ENCODE data around the gene DLGAP1.

GRCh38 chr18:3967359-3968180 is 487.5 kb downstream of the DLGAP1 start:
- TF ChIP-seq, protein P1, sequence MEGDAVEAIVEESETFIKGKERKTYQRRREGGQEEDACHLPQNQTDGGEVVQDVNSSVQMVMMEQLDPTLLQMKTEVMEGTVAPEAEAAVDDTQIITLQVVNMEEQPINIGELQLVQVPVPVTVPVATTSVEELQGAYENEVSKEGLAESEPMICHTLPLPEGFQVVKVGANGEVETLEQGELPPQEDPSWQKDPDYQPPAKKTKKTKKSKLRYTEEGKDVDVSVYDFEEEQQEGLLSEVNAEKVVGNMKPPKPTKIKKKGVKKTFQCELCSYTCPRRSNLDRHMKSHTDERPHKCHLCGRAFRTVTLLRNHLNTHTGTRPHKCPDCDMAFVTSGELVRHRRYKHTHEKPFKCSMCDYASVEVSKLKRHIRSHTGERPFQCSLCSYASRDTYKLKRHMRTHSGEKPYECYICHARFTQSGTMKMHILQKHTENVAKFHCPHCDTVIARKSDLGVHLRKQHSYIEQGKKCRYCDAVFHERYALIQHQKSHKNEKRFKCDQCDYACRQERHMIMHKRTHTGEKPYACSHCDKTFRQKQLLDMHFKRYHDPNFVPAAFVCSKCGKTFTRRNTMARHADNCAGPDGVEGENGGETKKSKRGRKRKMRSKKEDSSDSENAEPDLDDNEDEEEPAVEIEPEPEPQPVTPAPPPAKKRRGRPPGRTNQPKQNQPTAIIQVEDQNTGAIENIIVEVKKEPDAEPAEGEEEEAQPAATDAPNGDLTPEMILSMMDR (conservative IDR thresholded peaks at IDR 0.05 in 1 of 2, IDR thresholded peaks at IDR 0.05 in 1 of 2; ENCODE audit: extremely low read depth in 1 of 2, insufficient read depth in 1 of 2, low read depth in 1 of 2, low read length in 2 of 2): no peak
- TF ChIP-seq EZH2 (IDR thresholded peaks at IDR 0.05; ENCODE audit: borderline replicate concordance, low read length): no peak
